ENCODE data around the gene GALNT18.

GALNT18 gene

GRCh38 chr11:11621573-11622339 lies at the start of gene GALNT18:
Gene GALNT18 (minus strand): TSS chr11:11622005.
- peak; percentile 93 for DNase-seq (ENCODE audit: low spot score)

DNA sequence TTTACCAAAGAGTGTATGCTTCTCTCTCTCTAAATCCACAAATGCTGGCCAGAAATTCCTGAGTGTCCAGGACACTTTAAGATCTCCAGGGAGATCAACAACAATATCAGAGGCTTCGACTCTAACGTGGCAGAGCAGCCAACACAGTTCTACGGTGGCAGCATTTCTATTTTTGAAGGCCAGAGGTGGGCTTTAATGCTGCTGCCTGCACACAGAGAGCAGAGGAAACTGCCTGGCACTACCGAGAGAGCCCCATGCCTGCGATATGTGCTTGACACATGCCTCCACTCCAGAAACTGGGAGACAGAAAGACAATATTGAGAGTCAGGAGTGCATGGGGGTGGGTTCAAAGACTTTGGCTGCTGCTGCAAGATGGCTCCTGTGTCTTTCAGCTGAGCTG lies 48.8 kb upstream of the GALNT18 start:
- no peak for DNase-seq (ENCODE audit: low spot score)

- DNase-seq (ENCODE audit: low spot score): no peak
Measured at GRCh38 chr11:11669233-11669846, 47.5 kb upstream of the GALNT18 start.

GRCh38 chr11:11668781-11669180 lies 47.0 kb upstream of the GALNT18 start:
- no peak for DNase-seq (ENCODE audit: low spot score)

- DNase-seq (ENCODE audit: low spot score): no peak
Measured at GRCh38 chr11:11668274-11668673, 46.5 kb upstream of the GALNT18 start.

DNA sequence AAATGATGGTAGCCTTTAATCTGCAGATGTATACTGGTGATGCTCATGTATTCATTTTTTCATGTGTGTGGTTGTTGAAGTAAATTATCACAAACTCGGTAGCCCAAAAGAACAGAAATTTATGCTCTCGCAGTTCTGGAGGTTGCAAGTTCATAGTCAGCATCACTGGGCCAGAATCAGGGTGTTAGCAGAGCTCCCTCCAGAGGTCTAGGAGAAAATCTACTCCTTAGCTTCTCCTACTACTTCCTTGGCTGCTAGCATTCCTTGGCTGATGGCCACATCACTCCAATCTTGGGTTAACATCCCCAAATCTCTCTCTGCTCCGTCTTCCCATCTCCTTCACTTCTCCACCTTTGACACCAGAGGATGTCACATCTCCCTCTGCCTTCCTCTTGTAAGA lies 45.3 kb upstream of the GALNT18 start:
- DNase-seq (ENCODE audit: low spot score): peak; percentile 13

DNA sequence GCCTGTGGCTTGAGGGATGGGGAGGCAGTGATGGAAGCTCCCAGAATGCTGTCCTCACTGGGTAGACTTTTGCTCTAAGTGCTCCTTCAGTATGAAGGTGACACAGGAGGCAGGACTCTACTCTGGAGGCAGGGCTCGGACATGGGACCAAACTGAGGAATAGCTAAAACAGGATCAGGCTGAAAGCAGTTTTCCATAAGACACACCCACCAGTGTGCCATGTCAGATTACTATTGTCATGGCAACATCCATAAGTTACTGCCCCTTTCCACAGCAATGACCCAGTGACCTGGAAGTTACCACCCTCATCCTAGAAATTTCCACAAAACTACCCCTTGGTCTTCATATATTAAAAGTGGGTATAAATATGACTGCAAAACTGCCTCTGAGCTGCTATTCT lies 43.6 kb upstream of the GALNT18 start:
- no peak for DNase-seq (ENCODE audit: low spot score)

DNA sequence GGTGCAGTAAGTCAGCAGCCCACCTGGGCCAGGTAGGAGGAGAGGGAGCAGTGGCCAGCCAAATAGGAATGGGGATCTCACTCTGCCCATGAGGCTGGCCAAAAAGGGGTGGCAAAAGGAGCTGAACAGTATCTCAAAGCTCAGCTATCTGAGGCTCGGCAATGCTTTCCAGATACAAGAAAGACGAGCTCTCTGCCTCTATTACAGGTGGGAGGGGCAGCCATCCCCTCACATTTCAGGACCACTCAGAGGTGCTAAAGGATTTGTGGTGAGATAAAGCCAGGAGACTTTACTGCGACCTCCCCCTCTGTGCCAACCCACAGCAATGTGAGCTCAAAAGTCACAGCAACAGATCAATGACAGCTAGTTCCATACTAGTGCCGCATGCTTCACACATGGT lies 42.1 kb upstream of the GALNT18 start:
- DNase-seq (ENCODE audit: low spot score): no peak

- no peak for DNase-seq (ENCODE audit: low spot score)
Measured at GRCh38 chr11:11662578-11662977, 40.8 kb upstream of the GALNT18 start.

- no peak for DNase-seq (ENCODE audit: low spot score)
Measured at GRCh38 chr11:11661326-11662040, 39.7 kb upstream of the GALNT18 start.

- no peak for DNase-seq (ENCODE audit: low spot score)
Measured at GRCh38 chr11:11660363-11660740, 38.5 kb upstream of the GALNT18 start.

- DNase-seq (ENCODE audit: low spot score): peak; percentile 29
Measured at GRCh38 chr11:11659567-11660362, 38.0 kb upstream of the GALNT18 start.

DNA sequence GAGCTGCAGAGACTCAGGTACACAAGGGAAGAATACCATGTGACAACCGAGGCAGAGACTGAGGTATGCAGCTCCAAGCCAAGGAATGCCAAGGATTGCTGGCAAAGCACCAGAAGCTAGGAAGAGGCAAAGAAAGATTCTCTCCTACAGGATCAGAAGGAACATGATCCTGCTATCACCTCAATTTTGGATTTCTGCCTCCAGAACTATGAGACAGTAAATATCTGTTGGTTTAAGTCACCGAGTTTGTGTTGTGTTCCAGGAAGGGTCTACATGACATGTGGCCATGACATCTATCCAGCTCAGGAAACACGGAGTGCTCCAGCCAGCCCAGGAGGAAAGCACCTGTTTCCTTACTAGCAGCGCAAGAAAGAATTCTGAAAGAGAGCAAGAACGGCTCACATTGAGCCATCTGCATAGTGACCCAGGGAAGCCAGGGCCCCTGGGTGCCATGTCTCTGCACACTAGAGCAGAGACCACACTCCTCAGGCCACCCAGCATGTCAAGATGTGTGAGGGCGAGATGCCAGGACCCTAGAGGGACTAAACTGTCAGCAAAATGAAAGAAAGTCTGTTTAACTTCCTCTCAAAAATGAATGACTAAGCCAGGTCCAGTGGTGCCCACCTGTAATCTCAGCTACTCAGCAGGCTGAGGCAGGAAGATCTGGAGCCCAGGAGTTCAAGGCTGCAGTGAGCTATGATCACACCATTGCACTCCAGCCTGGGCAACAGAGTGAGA lies 35.6 kb upstream of the GALNT18 start:
- DNase-seq (ENCODE audit: low spot score): no peak

DNA sequence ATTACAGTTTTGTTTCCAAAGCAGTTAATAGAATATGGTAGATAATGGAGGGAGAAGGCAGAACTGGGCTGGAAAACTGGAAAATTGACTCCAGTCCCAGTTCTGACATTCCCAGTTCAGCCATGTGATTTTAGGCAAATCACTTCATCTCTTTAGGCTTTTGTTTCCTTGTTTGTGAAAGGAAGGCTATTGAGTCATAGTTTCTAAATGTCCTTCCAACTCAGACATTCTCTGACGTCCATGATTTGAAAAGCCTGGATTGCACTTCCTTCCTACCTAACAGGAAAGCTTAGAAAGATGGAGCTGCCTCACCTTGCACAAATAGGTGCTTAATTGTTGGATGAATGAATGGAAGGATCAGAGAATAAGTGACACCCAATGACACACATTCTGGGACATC lies 19.8 kb upstream of the GALNT18 start:
- DNase-seq (ENCODE audit: low spot score): no peak

DNA sequence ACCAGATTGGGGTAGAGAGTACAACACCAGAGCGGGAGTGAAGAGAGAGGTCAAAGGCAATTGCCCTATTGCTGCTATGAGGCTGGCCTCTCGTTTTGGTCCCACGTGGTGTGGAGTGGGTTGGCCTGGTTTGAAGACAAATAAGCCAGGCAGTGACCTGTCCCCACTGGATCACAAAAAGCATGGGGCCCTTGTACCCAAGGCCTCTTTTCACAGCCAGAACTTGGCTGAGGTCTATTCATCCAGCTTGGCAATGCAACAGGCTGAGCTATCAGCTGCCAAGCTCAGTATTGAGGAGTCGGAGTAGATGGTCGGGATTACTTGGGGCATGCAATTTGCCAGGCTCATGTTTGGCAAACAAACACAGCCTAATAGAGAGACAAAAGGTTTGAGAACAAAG lies 19.2 kb upstream of the GALNT18 start:
- DNase-seq (ENCODE audit: low spot score): no peak

DNA sequence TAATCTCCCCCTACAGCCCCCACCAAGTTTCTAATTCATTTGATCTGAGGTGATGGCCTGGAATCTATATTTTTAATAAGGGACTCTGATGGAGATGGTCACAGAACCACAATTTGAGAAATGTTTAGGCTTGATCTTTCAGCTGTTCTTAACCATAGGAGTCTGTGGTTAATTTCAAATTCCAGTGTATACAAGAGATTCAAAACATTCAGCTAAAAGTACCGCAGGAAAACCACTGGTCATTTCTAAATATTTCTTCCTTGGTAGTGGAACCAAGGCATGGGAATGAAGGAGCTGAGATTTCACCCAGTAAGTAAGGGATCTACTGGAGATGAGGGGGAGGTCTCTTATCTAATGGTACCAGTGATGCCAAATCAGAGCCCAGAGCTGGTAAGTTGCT lies 18.3 kb upstream of the GALNT18 start:
- no peak for DNase-seq (ENCODE audit: low spot score)

- no peak for DNase-seq (ENCODE audit: low spot score)
Measured at GRCh38 chr11:11636671-11637070, 14.9 kb upstream of the GALNT18 start.

GRCh38 chr11:11635443-11635842 lies 13.6 kb upstream of the GALNT18 start:
- no peak for DNase-seq (ENCODE audit: low spot score)

- DNase-seq (ENCODE audit: low spot score): no peak
Measured at GRCh38 chr11:11629368-11629767, 7.6 kb upstream of the GALNT18 start.

DNA sequence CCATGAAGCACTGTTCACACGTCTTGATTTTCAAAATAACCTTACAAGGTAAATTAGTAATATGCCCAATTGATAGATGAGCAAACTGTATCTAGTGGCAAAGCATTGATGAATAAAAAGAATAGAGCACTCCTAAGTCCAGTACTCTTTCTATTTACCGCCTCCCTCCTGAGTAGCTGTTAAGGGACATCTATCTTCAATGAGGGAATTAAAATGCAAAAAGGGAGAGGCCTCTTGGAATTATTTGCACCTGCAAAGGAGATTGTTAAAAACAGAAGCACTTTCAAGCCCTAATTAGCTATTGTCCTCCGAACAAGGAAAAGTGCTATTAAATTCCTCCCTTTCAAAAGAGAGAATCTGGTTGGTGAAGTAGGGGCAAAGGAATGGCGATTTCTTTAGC lies 6.8 kb upstream of the GALNT18 start:
- no peak for DNase-seq (ENCODE audit: low spot score)

DNA sequence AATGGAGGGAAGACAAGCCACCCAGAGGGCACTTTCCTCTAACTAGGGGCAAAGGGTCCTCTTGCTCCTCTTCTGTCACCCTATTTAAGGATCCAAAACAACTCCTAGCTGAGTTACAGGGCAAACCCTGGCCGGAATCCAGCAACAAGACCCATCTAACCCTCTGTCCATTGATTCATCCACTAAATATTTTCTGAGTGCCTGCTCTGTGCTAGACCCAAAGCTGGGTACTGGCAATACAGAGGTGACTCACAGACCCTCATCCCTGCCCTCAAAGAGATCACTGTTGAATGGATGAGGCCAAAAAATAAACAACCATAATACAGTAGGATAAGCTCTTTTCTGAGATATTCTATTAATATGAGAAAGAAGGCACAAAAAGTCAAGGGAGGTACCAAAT lies 4.3 kb upstream of the GALNT18 start:
- no peak for DNase-seq (ENCODE audit: low spot score)

- DNase-seq (ENCODE audit: low spot score): no peak
Measured at GRCh38 chr11:11624926-11625325, 3.1 kb upstream of the GALNT18 start.

All from NAMALWA (cell line).